ENCODE measurements around the gene FIGLA.

DNA sequence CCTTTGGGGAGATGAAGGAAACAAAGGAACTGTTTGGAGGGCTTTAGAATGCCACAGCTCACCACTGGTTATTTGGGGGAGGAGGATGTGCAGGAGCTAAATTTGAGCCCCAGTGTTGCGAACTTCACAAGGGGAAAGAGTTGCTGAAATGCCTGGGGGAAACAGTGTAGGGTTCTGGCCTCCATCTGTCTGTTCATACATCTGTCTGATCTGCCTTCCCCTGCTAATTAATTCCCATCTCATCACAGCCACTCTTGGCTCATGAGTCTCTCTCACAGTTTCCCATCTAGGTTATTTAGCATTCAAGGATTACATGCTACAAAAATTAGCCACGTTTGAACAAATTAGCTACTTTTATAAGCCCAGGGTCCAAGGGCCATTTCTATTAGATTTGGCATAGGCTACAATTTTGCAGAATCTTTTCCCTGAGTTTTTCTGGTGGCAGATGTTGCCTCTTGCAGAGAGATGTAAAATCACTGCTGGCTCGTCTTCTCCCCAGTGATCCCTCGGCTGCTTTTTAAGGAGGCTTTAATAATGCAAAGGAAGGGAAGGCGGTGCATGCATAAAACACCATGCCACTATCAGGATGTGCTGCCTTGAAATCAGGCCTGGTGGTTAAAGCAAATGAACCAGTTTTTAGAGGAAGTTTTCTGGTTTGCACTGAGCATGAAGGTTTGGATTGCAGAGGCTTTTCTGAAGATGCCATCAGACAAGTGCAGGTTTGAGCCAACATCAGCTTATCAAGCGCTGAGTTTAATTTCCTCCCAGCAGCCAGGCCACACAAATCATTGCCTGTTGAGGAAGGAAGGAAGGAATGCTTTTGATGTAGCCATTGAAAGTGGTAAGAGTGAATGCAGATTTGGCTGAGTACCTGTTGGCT lies 57.4 kb downstream of the FIGLA start:
- TF ChIP-seq EZH2 (IDR thresholded peaks at IDR 0.05; ENCODE audit: insufficient read depth, low read length): no peak
- TF ChIP-seq, protein P1, sequence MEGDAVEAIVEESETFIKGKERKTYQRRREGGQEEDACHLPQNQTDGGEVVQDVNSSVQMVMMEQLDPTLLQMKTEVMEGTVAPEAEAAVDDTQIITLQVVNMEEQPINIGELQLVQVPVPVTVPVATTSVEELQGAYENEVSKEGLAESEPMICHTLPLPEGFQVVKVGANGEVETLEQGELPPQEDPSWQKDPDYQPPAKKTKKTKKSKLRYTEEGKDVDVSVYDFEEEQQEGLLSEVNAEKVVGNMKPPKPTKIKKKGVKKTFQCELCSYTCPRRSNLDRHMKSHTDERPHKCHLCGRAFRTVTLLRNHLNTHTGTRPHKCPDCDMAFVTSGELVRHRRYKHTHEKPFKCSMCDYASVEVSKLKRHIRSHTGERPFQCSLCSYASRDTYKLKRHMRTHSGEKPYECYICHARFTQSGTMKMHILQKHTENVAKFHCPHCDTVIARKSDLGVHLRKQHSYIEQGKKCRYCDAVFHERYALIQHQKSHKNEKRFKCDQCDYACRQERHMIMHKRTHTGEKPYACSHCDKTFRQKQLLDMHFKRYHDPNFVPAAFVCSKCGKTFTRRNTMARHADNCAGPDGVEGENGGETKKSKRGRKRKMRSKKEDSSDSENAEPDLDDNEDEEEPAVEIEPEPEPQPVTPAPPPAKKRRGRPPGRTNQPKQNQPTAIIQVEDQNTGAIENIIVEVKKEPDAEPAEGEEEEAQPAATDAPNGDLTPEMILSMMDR (IDR thresholded peaks at IDR 0.05; ENCODE audit: insufficient read depth, low read depth, low read length): no peak

Measured in astrocyte (in vitro differentiated cells and primary cell).